ENCODE data around the gene PPP4R3A.

DNA sequence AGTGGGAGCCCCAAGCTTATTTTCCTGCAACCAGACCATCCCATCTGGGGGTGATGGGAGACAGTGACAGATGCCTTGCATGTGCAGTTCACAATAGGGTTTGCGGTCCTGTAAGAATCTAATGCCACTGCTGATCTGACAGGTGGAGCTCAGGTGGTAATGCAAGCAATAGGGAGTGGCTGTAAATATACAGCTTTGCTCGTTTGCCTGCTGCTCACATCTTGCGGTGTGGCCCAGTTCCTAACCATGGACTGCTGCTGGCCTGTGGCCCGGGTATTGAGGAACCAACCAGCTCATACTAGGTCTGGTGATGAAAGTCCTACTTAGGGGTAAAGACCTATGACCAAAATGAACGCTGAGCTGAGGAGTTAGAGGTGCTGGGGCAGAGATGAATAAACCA is 56.4 kb downstream of the PPP4R3A start:
- TF ChIP-seq, protein P1, sequence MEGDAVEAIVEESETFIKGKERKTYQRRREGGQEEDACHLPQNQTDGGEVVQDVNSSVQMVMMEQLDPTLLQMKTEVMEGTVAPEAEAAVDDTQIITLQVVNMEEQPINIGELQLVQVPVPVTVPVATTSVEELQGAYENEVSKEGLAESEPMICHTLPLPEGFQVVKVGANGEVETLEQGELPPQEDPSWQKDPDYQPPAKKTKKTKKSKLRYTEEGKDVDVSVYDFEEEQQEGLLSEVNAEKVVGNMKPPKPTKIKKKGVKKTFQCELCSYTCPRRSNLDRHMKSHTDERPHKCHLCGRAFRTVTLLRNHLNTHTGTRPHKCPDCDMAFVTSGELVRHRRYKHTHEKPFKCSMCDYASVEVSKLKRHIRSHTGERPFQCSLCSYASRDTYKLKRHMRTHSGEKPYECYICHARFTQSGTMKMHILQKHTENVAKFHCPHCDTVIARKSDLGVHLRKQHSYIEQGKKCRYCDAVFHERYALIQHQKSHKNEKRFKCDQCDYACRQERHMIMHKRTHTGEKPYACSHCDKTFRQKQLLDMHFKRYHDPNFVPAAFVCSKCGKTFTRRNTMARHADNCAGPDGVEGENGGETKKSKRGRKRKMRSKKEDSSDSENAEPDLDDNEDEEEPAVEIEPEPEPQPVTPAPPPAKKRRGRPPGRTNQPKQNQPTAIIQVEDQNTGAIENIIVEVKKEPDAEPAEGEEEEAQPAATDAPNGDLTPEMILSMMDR (IDR thresholded peaks at IDR 0.05; ENCODE audit: poor library complexity): no peak
- TF ChIP-seq EZH2 (IDR thresholded peaks at IDR 0.05; ENCODE audit: borderline replicate concordance): no peak
- TF ChIP-seq EZH2phosphoT487 (IDR thresholded peaks at IDR 0.05; ENCODE audit: low read depth, severe bottlenecking, unreplicated experiment): no peak
